Stimulated activated CD8-positive, alpha-beta memory T cell treated with anti-CD3 and anti-CD28 coated beads, Interleukin-7, amount 100 ng/mL, for 24 hours (primary cell): Measurements from ENCODE around the gene THRB.

ENCODE experiments used
- DNase-seq: peaks from one replicate; pipeline ENCODE4 v3.0.0-alpha.2; 2020; ENCODE audit warnings: low read depth

The THRB gene

GRCh38 chr3:24181256-24181655, 313.4 kb downstream of the THRB start:
- no peak for DNase-seq

- no peak for DNase-seq
Observed at GRCh38 chr3:24180616-24181015, 314.0 kb downstream of the THRB start.

- DNase-seq = no peak
Observed at GRCh38 chr3:24177201-24177600, 317.4 kb downstream of the THRB start.

GRCh38 chr3:24174614-24175013, 320.0 kb downstream of the THRB start:
- DNase-seq = no peak

- no peak for DNase-seq
Observed at GRCh38 chr3:24168977-24169376, 325.7 kb downstream of the THRB start.

- DNase-seq = no peak
Observed at GRCh38 chr3:24167429-24167828, 327.2 kb downstream of the THRB start.

GRCh38 chr3:24166515-24166914, 328.1 kb downstream of the THRB start:
- no peak for DNase-seq

- DNase-seq = no peak
Observed at GRCh38 chr3:24165603-24165982, 329.1 kb downstream of the THRB start.

- no peak for DNase-seq
Observed at GRCh38 chr3:24164967-24165602, 329.6 kb downstream of the THRB start.

- no peak for DNase-seq
Observed at GRCh38 chr3:24162929-24163328, 331.7 kb downstream of the THRB start.

- no peak for DNase-seq
Observed at GRCh38 chr3:24161841-24162240, 332.8 kb downstream of the THRB start.

GRCh38 chr3:24160424-24161095, 334.1 kb downstream of the THRB start:
- DNase-seq = no peak

- no peak for DNase-seq
Observed at GRCh38 chr3:24158761-24159454, 335.7 kb downstream of the THRB start.

- no peak for DNase-seq
Observed at GRCh38 chr3:24157106-24157505, 337.5 kb downstream of the THRB start.

GRCh38 chr3:24156466-24156865, 338.2 kb downstream of the THRB start:
- no peak for DNase-seq

GRCh38 chr3:24155276-24155675, 339.4 kb downstream of the THRB start:
- no peak for DNase-seq

GRCh38 chr3:24154781-24155180, 339.9 kb downstream of the THRB start:
- no peak for DNase-seq

- DNase-seq = no peak
Observed at GRCh38 chr3:24154013-24154695, 340.5 kb downstream of the THRB start.

GRCh38 chr3:24151594-24151993, 343.1 kb downstream of the THRB start:
- DNase-seq = no peak

GRCh38 chr3:24149032-24149431, 345.6 kb downstream of the THRB start:
- no peak for DNase-seq

GRCh38 chr3:24145981-24146822, 348.4 kb downstream of the THRB start:
- DNase-seq = no peak

- no peak for DNase-seq
Observed at GRCh38 chr3:24145481-24145880, 349.2 kb downstream of the THRB start.
